HEK293 (cell line): ENCODE results near the gene PKP4.

ENCODE experiments used
- CTCF ChIA-PET: fragments of 350-600 bp; formaldehyde crosslinking; extraction: SDS; loops from one replicate; lab custom pipeline; 2021; ENCODE audit warnings: antibody characterized with exemption; lab: Yijun Ruan, JAX
- POLR2A ChIA-PET: fragments of 300-600 bp; formaldehyde crosslinking; extraction: SDS; loops from one replicate; lab custom pipeline; 2020; ENCODE audit warnings: antibody characterized with exemption, inconsistent platforms; lab: Yijun Ruan, JAX
- H3K27ac ChIP-seq: fragments of 200-500 bp; sonication (Bioruptor generic); 2 replicates; pipeline ENCODE4 v1.5.1; 2014; ENCODE audit warnings: low read depth, low read length, control low read depth, inconsistent platforms; ENCODE audit errors: extremely low read depth
- H3K36me3 ChIP-seq, 2 experiments: fragments of 200-500 bp in 1 of 2; sonication (Bioruptor generic) in 1 of 2; 1 replicate in 1 of 2; 2 replicates in 1 of 2; pipeline ENCODE4 v1.5.1; 2014 to 2017; ENCODE audit warnings: inconsistent platforms in 2 of 2, low read length in 2 of 2; ENCODE audit not compliant: control insufficient read depth in 2 of 2, insufficient read depth in 1 of 2
- H3K4me1 ChIP-seq: fragments of 200-500 bp; sonication (Bioruptor generic); 2 replicates; pipeline ENCODE4 v1.5.1; 2014; ENCODE audit warnings: mild to moderate bottlenecking, low read length, inconsistent platforms; ENCODE audit not compliant: control insufficient read depth, insufficient read depth
- H3K4me3 ChIP-seq: 2 replicates; pipeline ENCODE4 v1.5.1; 2011; ENCODE audit warnings: low read depth, mild to moderate bottlenecking, control low read depth, low read length, moderate library complexity
- H3K9me3 ChIP-seq: fragments of 200-500 bp; sonication (Bioruptor generic); 2 replicates; pipeline ENCODE4 v1.5.1; 2014; ENCODE audit warnings: low read depth, low read length, inconsistent platforms; ENCODE audit not compliant: control insufficient read depth, insufficient read depth
- EGR2 ChIP-seq: fragments of 450-650 bp; formaldehyde crosslinking; IDR thresholded peaks from 2 replicates; pipeline ENCODE4 v1.5.1; 2016; ENCODE audit warnings: low read depth, missing biosample characterization, missing genetic modification characterization
- FEZF1 ChIP-seq: fragments of 450-650 bp; formaldehyde crosslinking; IDR thresholded peaks from 2 replicates; pipeline ENCODE4 v1.5.1; 2016; ENCODE audit warnings: missing biosample characterization, missing genetic modification characterization
- KLF1 ChIP-seq: fragments of 450-650 bp; formaldehyde crosslinking; IDR thresholded peaks from 2 replicates; pipeline ENCODE4 v1.5.1; 2016; ENCODE audit warnings: missing biosample characterization, missing genetic modification characterization
- MEIS1 ChIP-seq: sonication (generic); formaldehyde crosslinking; IDR thresholded peaks from 2 replicates; pipeline ENCODE4 v1.8.1; 2022; ENCODE audit warnings: missing genetic modification reagents, mild to moderate bottlenecking, borderline replicate concordance
- OSR2 ChIP-seq: fragments of 450-650 bp; formaldehyde crosslinking; IDR thresholded peaks from 2 replicates; pipeline ENCODE4 v1.5.1; 2016; ENCODE audit warnings: missing biosample characterization, missing genetic modification characterization
- OVOL3 ChIP-seq: fragments of 450-650 bp; formaldehyde crosslinking; IDR thresholded peaks from 2 replicates; pipeline ENCODE4 v1.5.1; 2016; ENCODE audit warnings: missing biosample characterization, missing genetic modification characterization
- PRDM1 ChIP-seq: fragments of 450-650 bp; formaldehyde crosslinking; IDR thresholded peaks from 2 replicates; pipeline ENCODE4; 2016; ENCODE audit warnings: missing biosample characterization, missing genetic modification characterization
- SALL2 ChIP-seq: fragments of 450-650 bp; formaldehyde crosslinking; IDR thresholded peaks from 2 replicates; pipeline ENCODE4 v1.5.0; 2017; ENCODE audit warnings: missing biosample characterization, mild to moderate bottlenecking, missing genetic modification characterization, borderline replicate concordance
- SCRT2 ChIP-seq: fragments of 450-650 bp; formaldehyde crosslinking; IDR thresholded peaks from 2 replicates; pipeline ENCODE4 v1.5.1; 2016; ENCODE audit warnings: missing biosample characterization, missing genetic modification characterization
- YY2 ChIP-seq: fragments of 450-650 bp; formaldehyde crosslinking; IDR thresholded peaks from 2 replicates; pipeline ENCODE4 v1.5.1; 2016; ENCODE audit warnings: missing biosample characterization, missing genetic modification characterization
- ZBTB48 ChIP-seq: fragments of 450-650 bp; formaldehyde crosslinking; IDR thresholded peaks from 2 replicates; pipeline ENCODE4 v1.5.1; 2016; ENCODE audit warnings: missing biosample characterization, missing genetic modification characterization
- ZBTB8A ChIP-seq: fragments of 450-650 bp; formaldehyde crosslinking; IDR thresholded peaks from 2 replicates; pipeline ENCODE4 v1.5.1; 2016; ENCODE audit warnings: missing biosample characterization, missing genetic modification characterization
- ZNF146 ChIP-seq: fragments of 450-650 bp; formaldehyde crosslinking; IDR thresholded peaks from 2 replicates; pipeline ENCODE4 v1.5.1; 2016; ENCODE audit warnings: missing biosample characterization, missing genetic modification characterization
- ZNF214 ChIP-seq: fragments of 450-650 bp; formaldehyde crosslinking; IDR thresholded peaks from 2 replicates; pipeline ENCODE4 v1.5.1; 2017; ENCODE audit warnings: missing biosample characterization, mild to moderate bottlenecking, missing genetic modification characterization, borderline replicate concordance
- ZNF239 ChIP-seq: fragments of 450-650 bp; formaldehyde crosslinking; IDR thresholded peaks from 2 replicates; pipeline ENCODE4 v1.5.1; 2016; ENCODE audit warnings: missing biosample characterization, missing genetic modification characterization
- ZNF248 ChIP-seq: fragments of 450-650 bp; formaldehyde crosslinking; IDR thresholded peaks from 2 replicates; pipeline ENCODE4 v1.5.1; 2017; ENCODE audit warnings: missing biosample characterization, missing genetic modification characterization
- ZNF274 ChIP-seq, 2 experiments: fragments of 200-500 bp in 1 of 2; fragments of 450-650 bp in 1 of 2; sonication (Bioruptor generic) in 1 of 2; formaldehyde crosslinking in 1 of 2; IDR thresholded peaks; 2 replicates each; pipeline versions ENCODE4 v1.5.1 to v1.6.1; 2014 to 2016; ENCODE audit warnings: borderline replicate concordance in 1 of 2, inconsistent platforms in 1 of 2, low read length in 1 of 2, missing biosample characterization in 1 of 2, missing genetic modification characterization in 1 of 2
- ZNF341 ChIP-seq: fragments of 450-650 bp; formaldehyde crosslinking; IDR thresholded peaks from 2 replicates; pipeline ENCODE4; 2016; ENCODE audit warnings: low read depth, missing biosample characterization, missing genetic modification characterization
- ZNF529 ChIP-seq: fragments of 450-650 bp; formaldehyde crosslinking; IDR thresholded peaks from 2 replicates; pipeline ENCODE4 v1.5.1; 2017; ENCODE audit warnings: missing genetic modification characterization, missing biosample characterization; ENCODE audit not compliant: insufficient replicate concordance
- ZNF629 ChIP-seq: fragments of 450-650 bp; formaldehyde crosslinking; IDR thresholded peaks from 2 replicates; pipeline ENCODE4 v1.5.1; 2017; ENCODE audit warnings: missing biosample characterization, missing genetic modification characterization
- ZNF785 ChIP-seq: fragments of 450-650 bp; formaldehyde crosslinking; IDR thresholded peaks from 2 replicates; pipeline ENCODE4 v1.5.1; 2016; ENCODE audit warnings: missing biosample characterization, missing genetic modification characterization
- ZNF837 ChIP-seq: fragments of 450-650 bp; formaldehyde crosslinking; IDR thresholded peaks from 2 replicates; pipeline ENCODE4 v1.5.1; 2016; ENCODE audit warnings: missing biosample characterization, missing genetic modification characterization
- ZSCAN23 ChIP-seq: fragments of 450-650 bp; formaldehyde crosslinking; IDR thresholded peaks from 2 replicates; pipeline ENCODE4 v1.5.1; 2016; ENCODE audit warnings: missing biosample characterization, missing genetic modification characterization
- ZXDB ChIP-seq: fragments of 450-650 bp; formaldehyde crosslinking; IDR thresholded peaks from 2 replicates; pipeline ENCODE4 v1.5.1; 2016; ENCODE audit warnings: missing biosample characterization, missing genetic modification characterization
- TF ChIP-seq, protein P1 (sequence below): fragments of 450-650 bp; formaldehyde crosslinking; IDR thresholded peaks from 2 replicates; pipeline ENCODE4 v1.5.1; 2016; ENCODE audit warnings: missing biosample characterization, missing genetic modification characterization
- TF ChIP-seq, protein P2 (sequence below): fragments of 450-650 bp; formaldehyde crosslinking; IDR thresholded peaks from 2 replicates; pipeline ENCODE4 v1.5.1; 2017; ENCODE audit warnings: missing biosample characterization, missing genetic modification characterization
- TF ChIP-seq, protein P3 (sequence below): sonication (generic); formaldehyde crosslinking; IDR thresholded peaks from 2 replicates; pipeline ENCODE4 v1.8.1; 2022; ENCODE audit warnings: mild to moderate bottlenecking, moderate library complexity, missing genetic modification reagents
- TF ChIP-seq, protein P4 (sequence below): fragments of 450-650 bp; formaldehyde crosslinking; IDR thresholded peaks from 2 replicates; pipeline ENCODE4 v1.5.1; 2016; ENCODE audit warnings: missing biosample characterization, missing genetic modification characterization
- TF ChIP-seq, protein P5 (sequence below): fragments of 450-650 bp; formaldehyde crosslinking; IDR thresholded peaks from 2 replicates; pipeline ENCODE4 v1.5.1; 2016; ENCODE audit warnings: missing biosample characterization, missing genetic modification characterization

PKP4 gene

DNA sequence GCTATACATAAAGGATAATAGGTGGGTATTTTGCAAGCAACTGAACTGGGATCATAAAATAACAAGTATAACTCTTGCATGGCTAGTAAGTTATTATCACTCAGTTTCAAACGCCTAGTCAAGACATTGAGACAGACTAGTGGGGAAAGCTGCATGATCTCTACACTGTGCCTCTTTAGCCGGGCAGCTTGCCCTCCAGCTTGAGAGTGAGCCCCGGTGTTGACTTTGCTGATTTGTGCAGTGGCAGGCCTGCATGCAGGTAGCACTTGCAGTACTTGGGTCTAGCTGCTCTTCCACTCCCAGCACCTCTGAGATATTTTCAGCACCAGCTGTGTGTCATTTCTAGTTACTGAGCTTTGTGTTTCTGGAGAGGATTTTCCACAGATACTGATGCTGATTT, 219.5 kb downstream of the PKP4 start:
- ChIA-PET POLR2A (no interaction called here), CTCF (no interaction called here)
- Histone ChIP-seq H3K9me3 (no peaks in the 10 kb centered on the region), H3K27ac (no peak overlapping the region), H3K4me1 (no peaks in the 10 kb centered on the region), H3K36me3 (peaks cover 15 to 81% of the 10 kb centered on the region in 2 experiments; a peak in 2 of 3 replicates), H3K4me3 (no peak overlapping the region)
- TF ChIP-seq ZNF214 (tag by site-specific recombination) (no peak), EGR2 (tag by site-specific recombination) (no peak), ZNF274 (IDR thresholded peaks at IDR 0.05; ENCODE audit: low read length) (no peak), ZNF274 (tag by site-specific recombination; IDR thresholded peaks at IDR 0.05; ENCODE audit: borderline replicate concordance) (no peak), FEZF1 (tag by site-specific recombination) (no peak), ZBTB8A (tag by site-specific recombination) (no peak), ZNF785 (no peak), ZNF248 (tag by site-specific recombination) (no peak), ZNF529 (no peak), SCRT2 (no peak), ZNF629 (tag by site-specific recombination) (no peak), ZNF239 (tag by site-specific recombination) (no peak), OVOL3 (no peak), OSR2 (tag by site-specific recombination) (no peak)
- TF ChIP-seq, protein P1, sequence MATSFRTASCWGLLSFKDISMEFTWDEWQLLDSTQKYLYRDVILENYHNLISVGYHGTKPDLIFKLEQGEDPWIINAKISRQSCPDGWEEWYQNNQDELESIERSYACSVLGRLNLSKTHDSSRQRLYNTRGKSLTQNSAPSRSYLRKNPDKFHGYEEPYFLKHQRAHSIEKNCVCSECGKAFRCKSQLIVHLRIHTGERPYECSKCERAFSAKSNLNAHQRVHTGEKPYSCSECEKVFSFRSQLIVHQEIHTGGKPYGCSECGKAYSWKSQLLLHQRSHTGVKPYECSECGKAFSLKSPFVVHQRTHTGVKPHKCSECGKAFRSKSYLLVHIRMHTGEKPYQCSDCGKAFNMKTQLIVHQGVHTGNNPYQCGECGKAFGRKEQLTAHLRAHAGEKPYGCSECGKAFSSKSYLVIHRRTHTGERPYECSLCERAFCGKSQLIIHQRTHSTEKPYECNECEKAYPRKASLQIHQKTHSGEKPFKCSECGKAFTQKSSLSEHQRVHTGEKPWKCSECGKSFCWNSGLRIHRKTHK (tag by site-specific recombination), result no peak
- TF ChIP-seq, protein P2, sequence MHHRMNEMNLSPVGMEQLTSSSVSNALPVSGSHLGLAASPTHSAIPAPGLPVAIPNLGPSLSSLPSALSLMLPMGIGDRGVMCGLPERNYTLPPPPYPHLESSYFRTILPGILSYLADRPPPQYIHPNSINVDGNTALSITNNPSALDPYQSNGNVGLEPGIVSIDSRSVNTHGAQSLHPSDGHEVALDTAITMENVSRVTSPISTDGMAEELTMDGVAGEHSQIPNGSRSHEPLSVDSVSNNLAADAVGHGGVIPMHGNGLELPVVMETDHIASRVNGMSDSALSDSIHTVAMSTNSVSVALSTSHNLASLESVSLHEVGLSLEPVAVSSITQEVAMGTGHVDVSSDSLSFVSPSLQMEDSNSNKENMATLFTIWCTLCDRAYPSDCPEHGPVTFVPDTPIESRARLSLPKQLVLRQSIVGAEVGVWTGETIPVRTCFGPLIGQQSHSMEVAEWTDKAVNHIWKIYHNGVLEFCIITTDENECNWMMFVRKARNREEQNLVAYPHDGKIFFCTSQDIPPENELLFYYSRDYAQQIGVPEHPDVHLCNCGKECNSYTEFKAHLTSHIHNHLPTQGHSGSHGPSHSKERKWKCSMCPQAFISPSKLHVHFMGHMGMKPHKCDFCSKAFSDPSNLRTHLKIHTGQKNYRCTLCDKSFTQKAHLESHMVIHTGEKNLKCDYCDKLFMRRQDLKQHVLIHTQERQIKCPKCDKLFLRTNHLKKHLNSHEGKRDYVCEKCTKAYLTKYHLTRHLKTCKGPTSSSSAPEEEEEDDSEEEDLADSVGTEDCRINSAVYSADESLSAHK (tag by site-specific recombination), result no peak
- TF ChIP-seq, protein P3, sequence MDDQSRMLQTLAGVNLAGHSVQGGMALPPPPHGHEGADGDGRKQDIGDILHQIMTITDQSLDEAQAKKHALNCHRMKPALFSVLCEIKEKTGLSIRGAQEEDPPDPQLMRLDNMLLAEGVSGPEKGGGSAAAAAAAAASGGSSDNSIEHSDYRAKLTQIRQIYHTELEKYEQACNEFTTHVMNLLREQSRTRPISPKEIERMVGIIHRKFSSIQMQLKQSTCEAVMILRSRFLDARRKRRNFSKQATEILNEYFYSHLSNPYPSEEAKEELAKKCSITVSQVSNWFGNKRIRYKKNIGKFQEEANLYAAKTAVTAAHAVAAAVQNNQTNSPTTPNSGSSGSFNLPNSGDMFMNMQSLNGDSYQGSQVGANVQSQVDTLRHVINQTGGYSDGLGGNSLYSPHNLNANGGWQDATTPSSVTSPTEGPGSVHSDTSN (CRISPR knock-in tag), result no peak
- TF ChIP-seq, protein P4, sequence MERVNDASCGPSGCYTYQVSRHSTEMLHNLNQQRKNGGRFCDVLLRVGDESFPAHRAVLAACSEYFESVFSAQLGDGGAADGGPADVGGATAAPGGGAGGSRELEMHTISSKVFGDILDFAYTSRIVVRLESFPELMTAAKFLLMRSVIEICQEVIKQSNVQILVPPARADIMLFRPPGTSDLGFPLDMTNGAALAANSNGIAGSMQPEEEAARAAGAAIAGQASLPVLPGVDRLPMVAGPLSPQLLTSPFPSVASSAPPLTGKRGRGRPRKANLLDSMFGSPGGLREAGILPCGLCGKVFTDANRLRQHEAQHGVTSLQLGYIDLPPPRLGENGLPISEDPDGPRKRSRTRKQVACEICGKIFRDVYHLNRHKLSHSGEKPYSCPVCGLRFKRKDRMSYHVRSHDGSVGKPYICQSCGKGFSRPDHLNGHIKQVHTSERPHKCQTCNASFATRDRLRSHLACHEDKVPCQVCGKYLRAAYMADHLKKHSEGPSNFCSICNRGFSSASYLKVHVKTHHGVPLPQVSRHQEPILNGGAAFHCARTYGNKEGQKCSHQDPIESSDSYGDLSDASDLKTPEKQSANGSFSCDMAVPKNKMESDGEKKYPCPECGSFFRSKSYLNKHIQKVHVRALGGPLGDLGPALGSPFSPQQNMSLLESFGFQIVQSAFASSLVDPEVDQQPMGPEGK, result no peak

DNA sequence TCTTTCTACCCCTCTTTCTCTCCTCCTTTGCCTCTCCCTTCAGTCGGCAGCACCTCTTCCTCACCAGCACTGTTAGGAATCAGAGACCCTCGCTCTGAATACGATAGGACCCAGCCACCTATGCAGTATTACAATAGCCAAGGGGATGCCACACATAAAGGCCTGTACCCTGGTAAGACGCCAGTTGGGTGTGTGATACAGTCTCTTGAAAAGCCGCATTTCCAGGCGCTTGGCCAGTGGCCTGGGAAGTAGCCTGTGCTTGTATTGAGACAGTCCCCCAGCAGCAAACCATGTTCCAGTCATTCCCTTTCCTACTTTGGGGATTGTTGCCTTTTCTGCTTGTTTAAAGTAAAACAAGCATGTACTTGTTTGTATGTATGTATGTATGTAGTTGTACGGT, 219.9 kb downstream of the PKP4 start:
- ChIA-PET CTCF (no interaction called here), POLR2A (no interaction called here)
- peaks cover 15 to 77% of the 10 kb centered on the region in 2 experiments; a peak in 2 of 3 replicates for H3K36me3 ChIP-seq
- TF ChIP-seq ZBTB48 (tag by site-specific recombination) (no peak), KLF1 (no peak), MEIS1 (CRISPR knock-in tag) (no peak), SALL2 (no peak), ZNF214 (tag by site-specific recombination) (no peak), ZNF146 (tag by site-specific recombination) (no peak), ZSCAN23 (tag by site-specific recombination) (no peak), YY2 (tag by site-specific recombination) (no peak), ZNF341 (no peak), ZNF837 (no peak), ZXDB (tag by site-specific recombination) (no peak), PRDM1 (tag by site-specific recombination) (no peak)
- TF ChIP-seq, protein P5, sequence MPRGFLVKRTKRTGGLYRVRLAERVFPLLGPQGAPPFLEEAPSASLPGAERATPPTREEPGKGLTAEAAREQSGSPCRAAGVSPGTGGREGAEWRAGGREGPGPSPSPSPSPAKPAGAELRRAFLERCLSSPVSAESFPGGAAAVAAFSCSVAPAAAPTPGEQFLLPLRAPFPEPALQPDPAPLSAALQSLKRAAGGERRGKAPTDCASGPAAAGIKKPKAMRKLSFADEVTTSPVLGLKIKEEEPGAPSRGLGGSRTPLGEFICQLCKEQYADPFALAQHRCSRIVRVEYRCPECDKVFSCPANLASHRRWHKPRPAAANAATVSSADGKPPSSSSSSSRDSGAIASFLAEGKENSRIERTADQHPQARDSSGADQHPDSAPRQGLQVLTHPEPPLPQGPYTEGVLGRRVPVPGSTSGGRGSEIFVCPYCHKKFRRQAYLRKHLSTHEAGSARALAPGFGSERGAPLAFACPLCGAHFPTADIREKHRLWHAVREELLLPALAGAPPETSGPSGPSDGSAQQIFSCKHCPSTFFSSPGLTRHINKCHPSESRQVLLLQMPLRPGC (tag by site-specific recombination), result no peak

More for the DNA sequence above, 219.9 kb downstream of the PKP4 start:
- no peaks in the 10 kb centered on the region for H3K9me3 ChIP-seq
- H3K4me3 ChIP-seq, result no peak overlapping the region
- H3K27ac ChIP-seq, result no peak overlapping the region
- no peaks in the 10 kb centered on the region for H3K4me1 ChIP-seq
